GM19463 (cell line): ENCODE data around the gene DLG2.
"Not testable (repeated sequence)": the region's sequence is repeated elsewhere in the genome, so short reads cannot be mapped to it uniquely, and the experiment has no call there.

Source experiments
- ATAC-seq: cut with Tn5 transposase; IDR thresholded peaks from one replicate; pipeline ENCODE4 v1.9.1; 2021; ENCODE audit warnings: mild to moderate bottlenecking, moderate library complexity; ENCODE audit not compliant: unreplicated experiment

The DLG2 gene

DNA sequence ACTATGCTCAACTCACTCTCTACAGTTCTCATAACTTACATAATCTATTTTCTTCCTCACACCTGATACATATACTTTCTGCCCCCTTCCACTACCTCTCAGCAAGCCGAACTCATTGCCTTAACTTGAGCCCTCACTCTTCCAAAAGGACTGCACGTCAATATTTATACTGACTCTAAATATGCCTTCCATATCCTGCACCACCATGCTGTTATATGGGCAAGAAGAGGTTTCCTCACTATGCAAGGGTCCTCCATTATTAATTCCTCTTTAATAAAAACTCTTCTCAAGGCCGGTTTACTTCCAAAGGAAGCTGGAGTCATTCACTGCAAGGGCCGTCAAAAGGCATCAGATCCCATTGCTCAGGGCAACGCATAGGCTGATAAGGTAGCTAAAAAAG is 2204.5 kb downstream of the DLG2 start:
- ATAC-seq: not testable (repeated sequence)

DNA sequence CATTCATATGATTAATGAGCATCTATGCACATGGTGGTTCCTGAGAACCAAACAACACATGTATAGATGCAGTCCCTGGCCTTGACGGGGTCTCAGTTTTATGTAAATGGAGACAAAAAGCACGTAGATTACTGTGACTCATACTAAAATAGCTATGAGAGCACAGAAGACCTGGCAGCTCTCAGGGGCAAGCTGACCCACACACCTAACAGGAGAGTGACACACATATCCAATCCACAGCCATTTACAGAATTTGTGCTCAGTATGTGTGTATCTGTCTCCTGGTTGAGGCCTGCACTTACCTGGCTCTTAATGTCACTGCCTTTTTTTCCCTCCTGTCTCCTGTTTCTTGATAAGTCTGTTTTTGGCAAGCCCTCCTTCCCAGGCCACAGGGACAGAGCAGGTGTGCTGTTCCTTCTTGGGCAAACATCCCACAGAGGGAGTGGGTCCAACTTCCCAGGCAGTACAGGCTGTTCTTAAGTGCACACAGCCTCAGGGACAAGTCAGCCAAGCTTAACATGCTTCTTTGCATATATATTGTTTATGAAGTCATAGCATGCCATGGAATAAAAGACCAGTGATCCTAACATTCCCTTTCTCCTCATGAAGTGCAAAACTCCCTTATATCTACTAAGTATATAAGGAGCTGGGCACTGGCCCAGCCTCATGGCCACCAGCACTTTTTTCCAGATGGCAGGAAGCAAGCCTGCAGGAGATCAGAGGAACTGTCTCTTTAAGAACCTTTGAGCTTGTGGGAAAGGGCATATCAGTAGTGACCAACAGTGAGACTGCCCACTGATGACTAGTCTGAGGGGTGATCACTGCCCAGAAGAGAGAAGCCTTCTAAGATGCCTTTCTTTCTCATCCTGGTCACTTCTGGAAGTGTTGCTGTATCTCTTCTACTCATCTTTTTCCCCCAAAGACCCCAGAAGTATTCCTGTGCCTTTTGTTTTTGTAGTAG is 2216.3 kb downstream of the DLG2 start:
- ATAC-seq: no peak

DNA sequence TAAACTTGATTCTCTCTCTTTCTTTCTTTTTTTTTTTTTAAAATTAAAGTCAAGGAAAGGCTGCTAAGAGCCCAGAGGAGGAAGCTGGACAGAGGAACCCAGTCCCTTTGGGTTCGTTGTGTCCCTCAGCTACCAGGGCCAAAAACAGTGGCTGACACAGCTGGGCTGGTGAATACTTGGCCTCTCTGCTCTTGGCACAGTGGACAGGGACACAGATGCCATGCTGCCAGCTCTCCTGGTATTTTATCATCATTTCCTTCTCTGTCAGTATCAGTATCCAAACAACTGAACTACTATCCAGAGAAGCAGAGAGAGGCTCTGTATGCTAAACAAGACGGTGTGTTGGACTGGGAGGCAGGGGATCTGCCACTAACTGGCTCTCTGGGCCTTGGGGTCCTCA is 2217.3 kb downstream of the DLG2 start:
- no peak for ATAC-seq

- ATAC-seq: no peak
Measured at GRCh38 chr11:83409476-83409875, 2217.7 kb downstream of the DLG2 start.

GRCh38 chr11:83408946-83409345 is 2218.2 kb downstream of the DLG2 start:
- no peak for ATAC-seq
